Endothelial cell (in vitro differentiated cells): ENCODE data around the gene NCAM1. TPM values are rescaled to one million over a fixed set of nuclear protein-coding genes. Genes with fewer than 3 reads are reported as not detected.

ENCODE experiments used
- DNase-seq: peaks from one replicate; pipeline ENCODE4 v3.0.0; 2021; ENCODE audit warnings: low spot score
- H3K27ac Mint-ChIP-seq: one replicate; pipeline ENCODE4 v1.8.0; 2021; ENCODE audit warnings: mixed read lengths, inconsistent platforms; ENCODE audit not compliant: unreplicated experiment
- H3K27me3 Mint-ChIP-seq: one replicate; pipeline ENCODE4 v1.8.0; 2021; ENCODE audit warnings: mild to moderate bottlenecking, moderate library complexity, mixed read lengths, inconsistent platforms; ENCODE audit not compliant: unreplicated experiment
- H3K36me3 Mint-ChIP-seq: one replicate; pipeline ENCODE4 v1.8.0; 2021; ENCODE audit warnings: mild to moderate bottlenecking, low read depth, mixed read lengths, inconsistent platforms; ENCODE audit not compliant: unreplicated experiment
- H3K4me1 Mint-ChIP-seq: one replicate; pipeline ENCODE4 v1.8.0; 2021; ENCODE audit warnings: mild to moderate bottlenecking, mixed read lengths, inconsistent platforms; ENCODE audit not compliant: unreplicated experiment
- H3K4me3 Mint-ChIP-seq: one replicate; pipeline ENCODE4 v1.8.0; 2021; ENCODE audit warnings: mild to moderate bottlenecking, mixed read lengths, inconsistent platforms; ENCODE audit not compliant: unreplicated experiment
- H3K9me3 Mint-ChIP-seq: one replicate; pipeline ENCODE4 v1.8.0; 2021; ENCODE audit warnings: mixed read lengths, inconsistent platforms; ENCODE audit not compliant: unreplicated experiment
- CTCF ChIP-seq: fragments of 200-600 bp; sonication (generic); IDR thresholded peaks from one replicate; pipeline ENCODE4 v1.5.0; 2021; ENCODE audit warnings: antibody characterized with exemption; ENCODE audit not compliant: unreplicated experiment
- total RNA-seq: library from RNA; stranded (reverse); fragmentation: NEBNext Ultra II Directional; extraction: Animal tissue kit (Norgen Biotek cat#: 25700); gene quantifications from one replicate; pipeline ENCODE4 v1.2.1, GENCODE V29; 2021; ENCODE audit not compliant: unreplicated experiment

NCAM1 gene
- total RNA-seq, 1 donor from 2014 or later, result 21.9 TPM

- Mint-ChIP-seq H3K36me3 (no peaks in the 10 kb centered on the region), H3K4me3 (no peak overlapping the region), H3K27me3 (no peaks in the 10 kb centered on the region), H3K9me3 (no peaks in the 10 kb centered on the region), H3K4me1 (no peaks in the 10 kb centered on the region), H3K27ac (no peak overlapping the region)
- no peak for TF ChIP-seq CTCF
- DNase-seq, result no peak
Measured at GRCh38 chr11:113057038-113057437, 95.8 kb downstream of the NCAM1 start.

- H3K9me3 Mint-ChIP-seq, result no peaks in the 10 kb centered on the region
- no peak for DNase-seq
- no peak overlapping the region for H3K27ac Mint-ChIP-seq
- H3K27me3 Mint-ChIP-seq, result no peaks in the 10 kb centered on the region
- H3K4me1 Mint-ChIP-seq, result peaks cover 4% of the 10 kb centered on the region
- no peak overlapping the region for H3K4me3 Mint-ChIP-seq
- no peaks in the 10 kb centered on the region for H3K36me3 Mint-ChIP-seq
- TF ChIP-seq CTCF, result no peak
Measured at GRCh38 chr11:113059548-113059947, 98.3 kb downstream of the NCAM1 start.

GRCh38 chr11:113065330-113065729, 104.1 kb downstream of the NCAM1 start:
- Mint-ChIP-seq H3K36me3 (no peaks in the 10 kb centered on the region), H3K9me3 (no peaks in the 10 kb centered on the region), H3K27me3 (no peaks in the 10 kb centered on the region), H3K4me1 (peaks cover 4% of the 10 kb centered on the region), H3K27ac (no peak overlapping the region), H3K4me3 (no peak overlapping the region)
- DNase-seq, result no peak
- TF ChIP-seq CTCF, result no peak

GRCh38 chr11:113072237-113072858, 111.1 kb downstream of the NCAM1 start:
- no peak overlapping the region for H3K4me3 Mint-ChIP-seq
- no peak overlapping the region for H3K27ac Mint-ChIP-seq
- no peak for TF ChIP-seq CTCF
- no peaks in the 10 kb centered on the region for H3K4me1 Mint-ChIP-seq
- no peaks in the 10 kb centered on the region for H3K9me3 Mint-ChIP-seq
- no peaks in the 10 kb centered on the region for H3K36me3 Mint-ChIP-seq
- H3K27me3 Mint-ChIP-seq, result no peaks in the 10 kb centered on the region
- no peak for DNase-seq

- H3K4me1 Mint-ChIP-seq, result no peaks in the 10 kb centered on the region
- no peak for TF ChIP-seq CTCF
- no peak for DNase-seq
Measured at GRCh38 chr11:113073290-113073953, 112.2 kb downstream of the NCAM1 start.

More at GRCh38 chr11:113073290-113073953, 112.2 kb downstream of the NCAM1 start:
- H3K9me3 Mint-ChIP-seq, result no peaks in the 10 kb centered on the region
- H3K27ac Mint-ChIP-seq, result no peak overlapping the region
- no peak overlapping the region for H3K4me3 Mint-ChIP-seq
- H3K36me3 Mint-ChIP-seq, result no peaks in the 10 kb centered on the region
- no peaks in the 10 kb centered on the region for H3K27me3 Mint-ChIP-seq
